GM19240 (cell line): ENCODE measurements around the gene CUEDC1.
"Not testable (repeated sequence)": the region's sequence is repeated elsewhere in the genome, so short reads cannot be mapped to it uniquely, and the experiment has no call there.

Source experiments
- DNase-seq: peaks from one replicate; pipeline ENCODE4 v3.0.0; 2011; ENCODE audit warnings: low spot score; ENCODE audit not compliant: insufficient read length

Gene CUEDC1

DNA sequence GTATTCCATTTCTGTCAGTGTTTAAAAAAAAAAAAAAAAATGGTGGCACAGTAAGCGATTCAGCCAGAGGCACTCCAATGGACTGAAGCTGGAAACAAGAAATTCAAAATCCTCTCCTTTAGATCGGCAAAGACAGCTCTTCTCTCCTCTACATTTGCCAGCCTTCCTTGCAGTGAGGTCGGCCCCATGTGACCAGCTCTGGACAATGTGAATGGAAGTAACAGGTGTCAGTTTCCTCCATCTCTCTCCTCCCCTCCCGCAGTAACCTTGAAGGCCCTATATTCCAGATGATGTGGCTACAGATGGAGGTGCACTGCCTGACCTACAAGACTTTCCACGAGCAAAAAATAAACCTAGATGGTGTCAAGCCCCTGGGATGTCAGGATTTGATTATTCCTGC is 15.0 kb downstream of the CUEDC1 start:
- no peak for DNase-seq

DNA sequence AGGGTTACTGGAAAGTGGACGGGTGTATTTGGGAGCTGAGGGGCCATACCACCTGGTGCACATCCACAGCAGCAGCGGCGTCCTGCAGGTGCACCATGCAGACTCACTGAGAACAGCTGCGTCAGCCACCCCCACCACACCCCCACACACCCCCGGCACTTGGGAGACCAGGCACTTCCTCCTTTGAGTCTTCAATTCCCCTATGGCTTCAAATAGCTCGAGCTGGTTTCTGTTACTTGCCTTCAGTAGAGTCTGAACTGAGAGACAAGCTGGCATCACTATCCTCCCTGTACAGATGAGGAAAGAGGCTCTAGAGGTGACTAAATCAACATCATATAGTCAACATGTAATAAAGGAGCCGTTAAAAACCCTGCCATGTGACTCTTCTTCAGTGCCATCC is 15.4 kb downstream of the CUEDC1 start:
- DNase-seq: peak; percentile 68

DNA sequence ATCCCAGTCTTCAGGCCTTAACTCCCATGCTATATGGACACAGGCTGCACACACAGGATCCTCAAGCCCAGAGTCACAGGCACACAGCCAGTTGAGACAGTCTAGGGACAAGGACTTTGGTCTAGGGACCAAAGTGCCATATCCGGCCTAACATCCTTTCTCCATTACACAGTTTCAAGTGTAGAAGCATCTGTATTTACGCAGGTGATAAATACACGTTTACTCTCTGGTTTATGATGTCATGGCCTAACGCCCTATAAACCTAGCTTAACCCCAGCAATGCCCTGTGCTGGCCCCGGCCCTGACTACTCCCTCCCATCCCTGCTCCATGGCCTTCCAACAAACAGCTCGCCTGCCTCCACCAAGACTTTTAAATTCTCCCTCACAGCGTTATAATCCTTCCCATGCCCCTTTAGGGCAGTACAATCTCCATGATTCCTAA is 17.1 kb downstream of the CUEDC1 start:
- no peak for DNase-seq

DNA sequence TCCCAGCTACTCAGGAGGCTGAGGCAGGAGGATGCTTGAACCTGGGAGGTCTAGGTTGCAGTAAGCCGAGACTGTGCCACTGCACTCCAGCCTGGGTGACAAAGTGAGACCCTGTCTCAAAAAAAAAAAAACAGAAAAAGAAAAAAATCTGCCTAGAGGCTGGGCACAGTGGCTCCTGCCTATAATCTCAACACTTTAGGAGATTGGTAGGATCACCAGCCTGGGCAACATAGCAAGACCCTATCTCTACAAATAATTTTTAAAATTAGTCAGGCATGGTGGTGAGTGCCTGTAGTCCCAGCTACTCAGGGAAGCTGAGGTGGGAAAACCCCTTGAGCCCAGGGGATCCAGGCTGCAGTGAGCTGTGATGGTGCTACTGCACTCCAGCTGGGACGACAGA is 17.7 kb downstream of the CUEDC1 start:
- no peak for DNase-seq

DNA sequence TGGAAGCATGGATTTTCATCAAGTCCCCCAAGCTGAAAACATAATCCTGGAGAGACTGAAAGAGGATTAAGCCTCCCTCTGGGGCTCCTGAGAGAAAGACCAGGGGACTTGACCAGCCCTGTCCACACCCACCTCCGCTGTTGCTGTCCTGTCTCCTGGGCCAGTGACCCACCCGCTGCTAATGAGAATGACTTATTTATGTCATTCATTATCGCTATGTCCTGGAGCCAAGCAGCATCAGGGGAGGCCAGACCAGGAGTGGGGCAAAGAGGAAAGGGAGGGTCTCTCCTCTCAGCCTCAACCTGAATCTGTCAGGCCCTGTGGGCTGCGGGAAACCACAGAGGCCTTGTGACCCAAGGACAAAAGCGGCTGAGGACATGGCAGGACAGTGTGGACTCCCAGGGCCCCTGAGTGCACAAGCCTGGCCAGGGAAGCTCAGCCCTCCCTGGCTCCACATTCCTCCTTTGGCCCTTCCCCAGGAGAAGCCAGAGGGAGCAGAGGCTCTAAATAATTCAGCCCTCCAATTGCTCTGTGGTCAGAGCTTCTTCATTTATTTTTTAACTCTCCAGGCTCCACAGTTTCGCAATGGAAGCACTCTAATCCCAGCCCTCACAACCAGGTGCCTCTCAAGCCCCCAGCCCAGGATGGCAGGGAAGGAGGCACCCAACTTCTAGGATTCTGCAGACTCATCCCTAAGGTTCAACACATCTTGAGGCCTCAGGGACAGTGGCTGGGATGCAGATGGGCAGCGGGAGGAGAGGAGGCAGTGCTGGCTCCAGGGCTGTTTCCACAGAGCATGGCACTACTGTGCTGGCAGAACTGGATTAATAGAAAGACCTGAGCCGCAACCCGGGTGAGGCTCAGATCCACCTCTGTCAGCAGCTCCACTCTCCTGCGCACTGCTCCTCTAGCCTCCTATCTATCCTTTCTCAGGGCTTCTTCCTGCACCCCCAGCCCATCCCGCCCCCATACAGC is 19.1 kb downstream of the CUEDC1 start:
- DNase-seq: no peak

DNA sequence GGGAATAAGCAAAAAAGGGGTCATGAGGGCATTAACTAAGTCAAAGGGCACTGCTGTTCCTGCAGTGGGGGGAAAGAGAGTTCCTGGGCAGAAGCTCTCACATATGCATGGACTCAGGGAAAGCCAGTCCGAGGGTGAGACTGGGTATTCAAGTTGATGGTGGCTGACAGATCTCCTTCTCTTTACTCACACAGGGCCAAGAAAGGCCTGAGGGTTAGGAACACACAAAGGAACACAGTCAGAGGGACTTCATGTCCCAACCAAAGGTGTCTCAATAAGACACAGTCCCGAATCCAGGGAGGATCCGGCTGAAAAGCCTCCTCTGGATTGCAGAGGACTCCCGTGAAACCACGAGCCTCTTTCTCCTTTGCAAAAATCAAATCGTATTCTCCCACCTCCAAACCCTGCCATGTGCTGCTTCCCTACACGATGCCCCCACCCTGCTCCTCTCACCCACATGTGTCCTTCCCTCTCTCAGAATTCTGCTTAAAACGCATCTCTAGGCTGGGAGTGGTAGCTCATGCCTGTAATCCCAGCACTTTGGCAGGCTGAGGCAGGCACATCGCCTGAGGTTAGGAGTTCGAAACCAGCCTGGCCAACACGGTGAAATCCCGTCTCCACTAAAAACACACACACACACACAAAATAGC is 23.6 kb downstream of the CUEDC1 start:
- DNase-seq: no peak

DNA sequence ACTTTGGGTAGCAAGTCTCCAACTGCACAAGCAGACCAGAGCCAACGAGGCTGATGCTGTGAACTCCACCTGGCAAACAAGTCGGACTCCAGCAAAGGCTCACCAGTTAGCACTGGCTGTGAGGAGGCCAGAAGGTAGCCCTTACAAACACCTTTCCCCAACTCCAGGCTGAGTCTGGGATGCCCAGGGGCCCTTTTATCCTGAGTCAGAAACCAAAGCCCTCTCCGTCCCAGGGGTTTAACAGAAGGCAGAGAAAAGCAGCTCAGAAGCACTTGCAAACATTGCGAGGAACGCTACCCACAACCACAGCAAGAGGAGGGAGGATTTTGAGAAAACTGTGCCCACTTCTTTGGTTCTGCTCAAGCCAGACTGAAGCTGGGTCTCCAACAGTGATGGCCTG is 25.0 kb downstream of the CUEDC1 start:
- DNase-seq: no peak

DNA sequence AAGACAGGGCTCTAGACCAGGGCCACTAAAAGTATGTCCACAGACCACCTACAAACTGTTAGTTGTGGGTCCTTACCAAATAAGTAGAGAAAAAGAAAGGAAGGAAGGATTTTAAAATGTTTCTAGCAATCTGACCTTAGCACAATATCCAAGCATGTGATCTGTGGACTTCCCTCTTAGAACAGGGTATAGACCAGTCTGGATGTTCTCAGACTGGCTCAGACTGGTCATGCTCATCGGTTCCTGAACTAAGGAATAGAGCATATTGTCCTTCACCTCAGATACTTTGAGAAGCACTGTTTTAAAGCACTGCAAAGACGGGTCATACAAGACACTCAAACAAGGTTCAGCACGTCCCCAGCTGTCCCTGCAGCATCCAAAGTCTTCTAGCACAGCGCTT is 25.8 kb downstream of the CUEDC1 start:
- DNase-seq: no peak

DNA sequence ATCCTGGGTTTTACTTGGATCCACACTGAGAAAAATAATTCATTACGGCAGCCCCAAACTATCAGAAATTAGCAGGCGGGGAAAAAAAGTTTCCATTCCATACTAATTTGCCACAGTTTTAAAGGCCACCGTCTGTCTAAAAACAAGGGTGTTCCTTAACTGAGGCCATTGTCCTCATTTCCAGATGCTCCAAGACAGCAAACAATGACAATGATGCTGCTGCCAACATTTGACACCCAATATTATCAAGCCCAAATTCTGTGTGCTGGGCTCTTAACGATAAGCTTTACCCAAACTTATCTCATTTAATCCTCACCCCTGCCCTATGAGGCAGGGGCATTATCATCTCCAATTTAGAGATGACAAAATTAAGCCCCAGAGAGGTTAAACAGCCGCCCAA is 26.3 kb downstream of the CUEDC1 start:
- DNase-seq: no peak

DNA sequence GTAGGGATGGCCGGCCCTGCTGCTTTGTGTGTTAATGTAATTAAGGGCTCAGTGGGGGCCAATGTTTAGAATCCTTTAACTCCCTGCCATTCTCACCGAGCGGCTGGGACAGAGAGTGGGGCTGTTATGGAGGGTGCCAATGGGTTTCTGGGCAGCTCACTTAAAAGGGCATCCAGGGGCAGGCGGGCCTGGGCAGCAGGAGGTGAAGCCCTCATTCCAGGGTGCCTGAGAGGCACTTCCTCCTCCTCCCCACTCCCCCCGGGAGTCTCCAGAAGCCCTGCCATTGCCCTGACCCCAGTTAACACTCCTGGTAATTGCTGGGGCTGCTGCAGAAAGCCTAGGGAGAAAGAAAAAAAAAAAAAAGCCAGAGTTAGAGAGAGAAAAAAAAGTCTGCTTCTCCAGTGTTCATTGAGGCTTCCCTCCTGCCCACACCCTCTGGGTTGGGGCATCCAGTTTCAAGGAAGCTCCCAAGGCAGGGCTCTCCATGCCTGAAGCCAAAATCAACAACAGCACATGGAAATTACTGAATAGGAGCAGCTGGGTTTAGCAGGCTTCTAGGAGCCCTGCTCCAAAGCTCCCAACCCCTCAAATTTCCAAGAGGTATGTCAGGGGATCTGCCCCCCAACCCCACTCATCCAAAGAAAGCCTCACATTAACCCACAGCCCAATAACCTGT is 28.0 kb downstream of the CUEDC1 start:
- no peak for DNase-seq

DNA sequence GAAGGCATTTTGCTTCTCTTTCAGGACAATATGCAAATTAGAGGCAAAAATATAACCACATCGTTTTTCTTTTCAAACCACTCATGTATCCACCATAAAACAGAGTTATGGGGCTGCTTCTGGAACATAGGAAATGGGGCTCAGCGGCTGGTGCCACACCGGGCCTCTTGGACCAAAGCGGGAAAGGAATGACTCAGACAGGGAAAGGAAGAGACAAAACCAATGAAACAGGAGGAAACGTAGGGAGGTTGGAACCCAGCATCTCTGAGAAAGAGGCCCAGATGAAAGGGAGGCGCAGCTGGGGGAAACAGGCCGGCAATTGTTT is 28.5 kb downstream of the CUEDC1 start:
- no peak for DNase-seq

DNA sequence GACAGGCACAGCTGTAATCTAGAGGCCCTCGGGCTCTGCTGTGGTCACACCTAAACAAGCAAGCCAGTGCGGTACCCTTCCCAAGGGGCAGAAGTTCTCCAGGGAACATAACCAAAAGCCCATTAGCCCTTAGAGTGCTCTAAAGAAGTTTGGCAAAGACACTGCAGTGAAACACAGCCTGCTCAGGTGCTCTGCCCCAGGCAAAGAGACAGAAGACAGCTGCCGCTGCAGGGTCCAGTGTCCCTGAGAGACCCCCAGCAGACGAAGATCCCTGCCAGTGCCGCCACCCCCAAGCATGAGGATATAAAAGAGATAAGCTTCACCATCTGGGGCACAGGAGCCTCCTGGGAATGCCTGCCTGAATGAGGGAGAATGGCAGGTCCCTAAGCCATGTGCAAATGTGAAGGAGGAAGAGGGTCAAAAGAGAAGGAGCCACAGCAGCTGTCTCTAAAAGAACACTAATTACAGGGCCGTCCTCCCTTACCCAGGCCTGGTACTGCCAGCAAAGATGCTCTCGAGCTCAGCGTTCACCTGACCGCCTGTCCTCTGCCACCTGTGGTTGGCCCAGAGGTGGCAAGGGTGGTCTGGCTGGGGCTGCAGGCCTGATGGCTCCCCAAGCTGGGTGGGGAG is 29.7 kb downstream of the CUEDC1 start:
- DNase-seq: no peak

DNA sequence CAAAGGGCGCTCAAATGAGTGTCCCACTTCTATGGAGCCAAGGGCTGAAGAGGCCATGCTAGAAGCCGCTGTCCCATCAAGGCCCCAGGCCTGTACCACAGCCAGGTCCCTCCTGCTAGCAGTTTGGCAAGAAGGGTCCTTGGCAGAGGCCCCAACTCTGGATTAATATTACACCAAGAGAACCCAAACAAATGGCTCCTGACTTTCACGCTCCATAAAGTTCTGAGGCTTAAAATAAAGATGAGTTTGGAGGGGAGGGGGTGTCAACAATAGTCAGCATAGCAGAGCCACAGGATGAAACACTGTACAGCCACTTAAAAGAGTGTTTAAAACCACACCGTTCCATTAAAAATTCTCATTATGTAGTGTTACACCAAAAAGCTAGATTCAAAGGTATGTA is 30.5 kb downstream of the CUEDC1 start:
- DNase-seq: no peak

DNA sequence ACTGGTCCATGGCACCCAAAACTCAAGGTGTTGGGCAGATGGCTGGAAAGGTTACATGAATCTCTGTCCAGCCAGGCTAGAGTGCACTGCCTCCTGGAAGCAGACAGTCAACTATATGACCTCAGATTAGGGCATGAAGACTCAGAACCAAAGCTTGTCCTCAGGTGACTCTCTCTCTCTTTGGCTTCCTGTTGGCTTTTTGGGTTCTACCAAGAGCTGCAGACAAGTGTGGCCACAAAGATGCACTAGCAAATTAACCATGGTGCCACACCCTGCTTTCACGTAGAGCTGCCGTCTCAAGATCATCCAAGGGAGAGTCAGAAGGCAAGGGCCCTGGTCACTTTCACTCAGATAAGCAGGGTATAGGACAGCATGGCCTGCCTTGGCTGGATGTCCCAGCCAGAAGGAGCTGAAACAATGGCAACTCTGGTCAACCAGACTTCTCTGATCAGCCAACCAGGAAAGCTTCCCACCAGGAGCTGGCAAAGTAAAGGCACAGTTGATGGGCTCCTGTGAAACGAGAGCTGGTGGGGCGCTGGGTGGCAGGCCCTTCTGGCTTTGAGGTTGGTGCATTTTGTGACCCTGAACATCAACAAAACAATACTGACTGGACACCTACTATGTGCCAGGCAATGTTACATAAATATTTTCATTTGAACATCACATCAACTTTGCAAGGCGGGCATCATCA is 31.9 kb downstream of the CUEDC1 start:
- no peak for DNase-seq

DNA sequence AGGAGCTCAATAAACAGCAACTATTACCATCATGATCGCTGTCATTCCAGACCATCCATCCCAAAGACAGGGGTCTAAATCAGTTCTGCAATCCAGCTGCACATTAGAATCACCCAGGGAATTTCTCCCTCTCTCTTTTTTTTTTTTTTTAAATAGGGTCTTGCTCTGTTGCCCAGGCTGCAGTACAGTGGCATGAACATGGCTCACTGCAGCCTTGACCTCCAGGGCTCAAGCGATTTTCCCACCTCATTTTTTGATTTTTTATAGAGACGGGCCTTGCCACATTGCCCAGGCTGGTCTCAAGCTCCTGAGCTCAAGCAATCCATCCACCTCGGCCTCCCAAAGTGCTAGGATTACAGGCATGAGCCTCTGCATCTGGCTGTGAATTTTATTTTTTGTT is 32.5 kb downstream of the CUEDC1 start:
- DNase-seq: not testable (repeated sequence)

DNA sequence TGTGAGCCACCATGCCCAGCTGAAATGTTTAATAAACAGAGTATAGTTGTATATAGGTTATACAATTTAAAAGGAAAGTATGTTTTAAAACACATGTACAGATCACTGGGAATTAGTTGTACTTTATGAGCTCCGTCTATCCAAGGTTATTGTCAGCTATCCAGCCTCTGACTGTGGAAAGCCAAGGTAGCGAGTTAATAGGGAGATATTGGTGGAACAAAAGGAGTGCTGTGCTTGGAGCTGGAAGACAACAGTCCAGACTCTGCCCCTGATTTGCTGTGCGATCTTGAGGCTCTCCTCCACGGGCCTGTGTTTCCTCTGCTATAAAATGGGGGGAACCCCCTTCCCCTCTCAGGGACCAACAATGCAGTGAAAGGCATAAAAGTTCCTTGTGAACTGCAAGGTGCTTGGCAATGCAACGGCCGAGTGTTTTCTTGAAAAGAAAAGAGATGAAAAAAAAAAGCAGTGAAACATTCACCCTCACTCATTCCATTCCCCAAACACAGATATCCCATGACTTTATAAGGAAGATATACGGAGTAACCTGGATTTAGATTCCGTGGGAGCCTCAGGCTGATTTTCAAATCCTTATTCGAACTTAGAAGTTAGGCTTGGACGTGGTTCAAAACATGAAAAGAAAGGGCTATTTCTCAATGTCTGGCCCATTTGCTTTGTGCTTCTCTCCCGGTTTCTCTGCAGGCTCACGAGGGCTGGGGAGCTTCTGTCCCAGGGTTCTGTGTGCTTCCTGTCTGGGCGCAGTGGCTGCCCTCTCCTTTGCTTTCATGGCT is 34.1 kb downstream of the CUEDC1 start:
- DNase-seq: no peak

DNA sequence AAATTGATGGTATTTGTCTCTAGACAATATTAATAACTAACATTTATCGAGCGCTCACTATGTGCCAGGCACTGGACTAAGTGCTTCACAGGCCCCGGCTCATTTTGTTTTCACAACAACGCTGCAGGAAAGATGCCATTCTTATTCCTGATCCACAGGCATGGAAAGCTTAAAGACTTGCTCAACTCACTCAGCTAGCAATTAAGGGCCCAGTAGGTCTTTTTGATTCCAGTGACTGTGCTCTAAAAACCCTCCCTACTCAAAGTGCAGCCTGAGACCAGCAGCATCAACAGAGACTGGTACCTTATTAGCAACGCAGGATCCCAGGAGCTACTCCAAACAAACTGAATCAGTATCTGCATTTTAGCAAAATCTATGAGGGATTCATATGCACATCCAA is 35.3 kb downstream of the CUEDC1 start:
- no peak for DNase-seq

DNA sequence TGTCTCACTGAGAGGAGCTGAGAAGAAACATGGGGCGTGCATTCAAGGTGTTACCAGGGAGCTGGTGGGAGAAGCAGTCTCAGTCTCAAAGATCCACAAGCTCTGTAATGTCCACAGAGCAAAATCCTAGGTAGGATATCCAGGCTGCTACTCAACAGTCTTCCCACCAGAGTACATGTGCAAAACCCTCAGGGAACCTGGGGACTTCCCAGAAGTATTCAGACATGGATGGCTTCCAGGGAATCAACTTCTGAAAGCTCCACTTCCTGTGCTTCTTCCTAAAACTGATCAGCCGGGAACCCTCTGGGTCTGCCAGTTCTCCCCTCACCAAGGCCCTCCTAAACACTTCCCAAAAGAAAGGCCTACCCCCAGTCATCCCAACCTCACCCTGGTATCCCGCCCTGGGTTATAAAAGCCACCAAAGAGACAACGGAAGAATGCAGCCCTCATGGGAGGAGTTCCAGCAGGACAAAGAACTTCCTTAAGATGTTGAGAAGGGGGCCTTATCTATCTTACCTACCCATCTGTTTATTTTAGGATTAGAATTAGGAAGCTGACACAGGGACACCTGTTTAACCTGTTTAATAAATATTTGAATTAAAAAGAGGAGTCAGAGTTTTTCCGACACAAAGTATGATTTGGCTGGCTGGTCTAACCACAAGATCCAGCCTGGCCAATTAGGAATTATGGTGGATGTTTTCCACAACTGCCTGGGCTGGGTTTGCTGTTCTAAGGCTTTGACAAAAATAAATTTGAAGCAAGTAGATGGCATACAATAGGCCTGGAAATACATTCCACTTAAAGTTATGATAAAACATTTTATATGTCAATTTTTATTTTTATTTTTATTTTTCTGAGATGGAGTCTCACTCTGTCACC is 37.0 kb downstream of the CUEDC1 start:
- no peak for DNase-seq
